ENCODE data around the gene OR4Q2.
"Not testable (repeated sequence)": the region's sequence is repeated elsewhere in the genome, so short reads cannot be mapped to it uniquely, and the experiment has no call there.

The OR4Q2 gene

DNA sequence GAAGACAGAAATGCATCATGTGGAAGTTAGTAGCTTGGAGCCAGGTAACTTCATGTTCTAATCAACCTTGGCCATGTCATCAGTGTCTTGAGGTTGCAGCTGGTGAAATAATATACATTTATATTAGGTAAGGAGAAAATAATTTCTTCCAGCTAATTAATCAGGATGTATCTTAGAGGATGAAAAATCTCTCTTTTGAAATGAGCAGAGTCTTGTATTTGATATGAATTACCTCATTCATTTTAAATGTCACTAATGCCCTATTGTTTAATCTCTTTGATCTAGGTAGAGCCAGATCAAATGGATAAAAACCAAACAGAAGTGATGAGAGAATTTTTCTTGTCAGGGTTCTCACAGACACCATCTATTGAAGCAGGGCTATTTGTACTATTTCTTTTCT is at the start of gene OR4Q2:
OR4Q2 (plus strand) TSS at position 301 of the 400 bp plus-strand sequence.
- no peak for DNase-seq (ENCODE audit: low spot score)

GRCh38 chr14:19969735-19970134 is 32.2 kb upstream of the OR4Q2 start:
- DNase-seq (ENCODE audit: low spot score): not testable (repeated sequence)

- no peak for DNase-seq (ENCODE audit: low spot score)
Observed at GRCh38 chr14:19974844-19975243, 27.1 kb upstream of the OR4Q2 start.

GRCh38 chr14:19975291-19975690 is 26.7 kb upstream of the OR4Q2 start, which contains the start of gene OR4K15:
TSS of gene OR4K15 (plus strand) at chr14:19975591. CDS start at chr14:19975591, 0 bp downstream.
- no peak for DNase-seq (ENCODE audit: low spot score)

DNA sequence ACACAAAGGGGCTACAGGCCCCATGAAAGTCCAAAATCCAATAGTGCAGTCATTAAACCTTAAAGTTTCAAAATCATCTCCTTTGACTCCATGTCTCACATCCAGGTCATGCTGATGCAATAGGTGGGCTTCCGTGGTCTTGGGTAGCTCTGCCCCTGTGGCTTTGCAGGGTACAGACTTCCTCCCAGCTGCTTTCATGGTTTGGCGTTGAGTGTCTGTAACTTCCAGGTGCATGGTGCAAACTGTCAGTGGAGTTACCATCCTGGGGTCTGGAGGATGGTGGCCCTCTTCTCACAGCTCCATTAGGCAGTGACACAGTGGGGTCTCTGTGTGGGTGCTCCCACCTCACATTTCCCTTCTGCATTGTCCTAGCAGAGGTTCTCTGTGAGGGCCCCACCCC is 8.5 kb upstream of the OR4Q2 start:
- no peak for DNase-seq (ENCODE audit: low spot score)

GRCh38 chr14:20002319-20002718 is 356 bp downstream of the OR4Q2 start:
- no peak for DNase-seq (ENCODE audit: low spot score)

- no peak for DNase-seq (ENCODE audit: low spot score)
Observed at GRCh38 chr14:20008156-20008555, 6.2 kb downstream of the OR4Q2 start.

GRCh38 chr14:20019257-20019865 is 17.4 kb downstream of the OR4Q2 start, which contains the start of gene OR4K14:
TSS of gene OR4K14 (minus strand) at chr14:20019307. CDS start at chr14:20015193, 4,114 bp downstream.
- DNase-seq (ENCODE audit: low spot score): no peak

- no peak for DNase-seq (ENCODE audit: low spot score)
Observed at GRCh38 chr14:20031058-20031457, 29.1 kb downstream of the OR4Q2 start.

DNA sequence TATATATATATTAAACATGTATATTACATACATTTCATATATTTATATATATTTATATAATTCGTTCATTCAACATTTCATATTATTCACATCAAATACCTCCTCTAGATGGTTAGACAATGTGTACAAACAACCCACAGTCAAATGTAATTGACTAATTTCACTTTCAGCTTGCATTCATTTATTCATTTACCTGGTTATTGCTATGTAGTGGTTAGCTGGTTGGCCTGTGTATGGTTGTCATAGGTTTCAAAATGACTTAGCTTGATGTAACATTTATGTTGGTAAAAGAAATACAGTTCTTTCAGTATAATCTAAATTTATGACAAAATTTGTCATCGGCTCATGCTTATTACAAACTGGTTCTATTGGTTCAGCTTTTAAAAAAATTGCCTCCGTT is 33.5 kb downstream of the OR4Q2 start:
- DNase-seq (ENCODE audit: low spot score): no peak

DNA sequence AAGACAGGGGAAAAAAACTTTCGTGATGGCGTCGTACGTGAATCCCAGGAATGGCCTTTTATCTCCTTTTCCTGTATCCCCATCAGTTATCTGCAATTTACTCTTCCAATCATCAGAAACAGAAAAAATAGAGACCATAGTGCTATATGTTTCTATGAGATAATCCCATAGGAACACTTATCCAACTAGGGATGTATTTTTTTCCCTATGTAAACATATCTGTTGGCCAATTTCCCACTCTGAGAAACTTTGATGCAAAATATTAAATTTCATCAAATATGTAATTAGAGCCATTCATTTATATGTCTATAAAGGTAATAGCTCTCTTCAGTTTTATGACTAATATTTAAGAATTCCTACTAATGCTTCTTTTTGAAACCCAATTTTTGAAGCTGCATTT is 34.0 kb downstream of the OR4Q2 start, which contains the start of gene OR4K13:
OR4K13 (minus strand) TSS at position 101 of the 400 bp plus-strand sequence. CDS start 1,280 bp downstream, outside the sequence.
- DNase-seq (ENCODE audit: low spot score): no peak

- no peak for DNase-seq (ENCODE audit: low spot score)
Observed at GRCh38 chr14:20044243-20044642, 42.3 kb downstream of the OR4Q2 start.

- no peak for DNase-seq (ENCODE audit: low spot score)
Observed at GRCh38 chr14:20048202-20048601, 46.2 kb downstream of the OR4Q2 start.
